Thoracic aorta (tissue), 2 donors: Measurements from ENCODE around the gene GIGYF2. TPM values are rescaled to one million over a fixed set of nuclear protein-coding genes. Genes with fewer than 3 reads are reported as not detected.

Source experiments
- ATAC-seq: fragments of 150-250 bp; one replicate; pipeline ENCODE4 v1.8.0; 2017; ENCODE audit warnings: low read depth; ENCODE audit not compliant: insufficient number of reproducible peaks, low FRiP score
- DNase-seq: peaks from one replicate; pipeline ENCODE4 v3.0.0-alpha.2; 2020; ENCODE audit warnings: low spot score
- H3K27ac ChIP-seq, 2 donors: fragments of 200-600 bp; sonication (generic); 1 replicate in 1 of 2; 2 replicates in 1 of 2; pipeline ENCODE4 v1.5.1; 2016; ENCODE audit warnings: mild to moderate bottlenecking in 2 of 2, moderate library complexity in 2 of 2
- H3K27me3 ChIP-seq: fragments of 200-600 bp; sonication (generic); replicated peaks from 2 replicates; pipeline ENCODE4 v1.6.0; 2016; ENCODE audit warnings: mild to moderate bottlenecking; ENCODE audit not compliant: insufficient read depth
- H3K36me3 ChIP-seq: fragments of 200-600 bp; sonication (generic); one replicate; pipeline ENCODE4 v1.5.1; 2016
- H3K4me1 ChIP-seq, 2 donors: fragments of 200-600 bp; sonication (generic); 1 replicate in 1 of 2; 2 replicates in 1 of 2; pipeline versions ENCODE4 v1.5.1 to v1.6.0; 2016; ENCODE audit warnings: low read depth in 2 of 2, mild to moderate bottlenecking in 1 of 2; ENCODE audit not compliant: control insufficient read depth in 1 of 2
- H3K4me3 ChIP-seq: fragments of 200-600 bp; sonication (generic); 2 replicates; pipeline ENCODE4 v1.5.1; 2016; ENCODE audit warnings: mild to moderate bottlenecking
- H3K9me3 ChIP-seq: fragments of 200-600 bp; sonication (generic); 2 replicates; pipeline ENCODE4 v1.5.1; 2016
- CTCF ChIP-seq: fragments of 200-600 bp; sonication (generic); IDR thresholded peaks from one replicate; pipeline ENCODE4 v1.5.1; 2019; ENCODE audit warnings: antibody characterized with exemption
- total RNA-seq, 2 donors: library from RNA; depleted of rRNA; stranded (reverse); fragments of >200 nt; gene quantifications; one replicate each; pipeline versions ENCODE4 v1.1.0 to v1.2.3, GENCODE V29; 2016

Gene GIGYF2
- total RNA-seq, 2 donors from 2014 or later, result 54.7 to 121 TPM

GRCh38 chr2:232787806-232788205 is 90.7 kb downstream of the GIGYF2 start:
- Histone ChIP-seq H3K4me1 (no peaks in the 10 kb centered on the region), H3K9me3 (no peaks in the 10 kb centered on the region), H3K4me3 (no peak overlapping the region), H3K36me3 (peaks cover 35% of the 10 kb centered on the region), H3K27ac (no peak overlapping the region), H3K27me3 (no peaks in the 10 kb centered on the region)
- no peak for ATAC-seq
- DNase-seq, result no peak
- no peak for TF ChIP-seq CTCF

- Histone ChIP-seq H3K4me3 (no peak overlapping the region), H3K27ac (no peak overlapping the region), H3K36me3 (peaks cover 41% of the 10 kb centered on the region), H3K27me3 (no peaks in the 10 kb centered on the region), H3K9me3 (no peaks in the 10 kb centered on the region), H3K4me1 (no peaks in the 10 kb centered on the region)
- DNase-seq (no peak), ATAC-seq (no peak)
- TF ChIP-seq CTCF, result no peak
Observed at GRCh38 chr2:232789082-232789481, 92.0 kb downstream of the GIGYF2 start.

GRCh38 chr2:232791518-232791917 is 94.4 kb downstream of the GIGYF2 start:
- no peak for DNase-seq
- TF ChIP-seq CTCF, result no peak
- no peaks in the 10 kb centered on the region for H3K9me3 ChIP-seq
- H3K27ac ChIP-seq, result no peak overlapping the region
- H3K4me1 ChIP-seq, result no peaks in the 10 kb centered on the region
- H3K4me3 ChIP-seq, result no peak overlapping the region
- no peaks in the 10 kb centered on the region for H3K27me3 ChIP-seq
- no peak for ATAC-seq
- peaks cover 46% of the 10 kb centered on the region for H3K36me3 ChIP-seq

DNA sequence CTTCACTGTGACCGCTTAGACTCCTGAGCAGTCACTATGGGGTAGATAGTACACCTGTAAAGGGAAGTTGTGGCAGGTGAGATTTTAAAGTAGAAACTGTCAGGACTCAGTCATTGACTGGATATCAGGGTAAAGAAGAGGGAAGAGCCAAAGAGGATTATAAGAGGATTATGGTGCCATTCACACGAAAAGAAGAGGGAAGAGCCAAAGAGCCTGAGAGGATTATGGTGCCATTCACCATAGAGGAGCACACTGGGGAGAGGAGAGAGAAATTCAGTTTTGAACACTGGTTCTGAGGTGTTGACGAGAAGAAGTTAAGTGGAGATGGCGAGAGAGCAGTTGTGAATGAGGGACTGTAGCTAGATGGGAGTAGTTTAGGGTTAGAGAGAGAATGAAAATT is 96.1 kb downstream of the GIGYF2 start:
- Histone ChIP-seq H3K36me3 (peaks cover 43% of the 10 kb centered on the region), H3K9me3 (no peaks in the 10 kb centered on the region)

DNA sequence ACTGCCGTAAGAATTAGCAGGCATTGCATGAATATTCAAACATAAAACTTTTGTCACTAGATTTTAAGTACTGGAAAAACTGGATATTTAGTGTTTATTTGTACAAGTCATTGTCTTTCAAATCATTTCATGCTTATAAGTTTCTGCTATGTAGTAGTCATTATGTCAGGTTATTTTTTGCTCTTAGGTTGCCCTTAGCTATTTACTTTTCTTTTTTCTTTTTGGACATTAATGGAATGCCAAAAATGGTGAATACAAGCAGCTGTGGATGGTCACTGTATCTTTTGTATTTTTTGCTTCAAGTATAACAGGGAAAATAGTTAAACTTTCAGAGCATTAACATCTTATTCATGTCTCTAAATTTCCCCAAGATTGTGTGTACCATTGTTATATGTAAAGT is 97.8 kb downstream of the GIGYF2 start:
- Histone ChIP-seq H3K4me3 (no peak overlapping the region), H3K9me3 (no peaks in the 10 kb centered on the region), H3K27ac (no peak overlapping the region), H3K4me1 (peaks cover 0 to 4% of the 10 kb centered on the region in 2 donors), H3K27me3 (no peaks in the 10 kb centered on the region), H3K36me3 (peaks cover 41% of the 10 kb centered on the region)
- DNase-seq, result no peak
- no peak for TF ChIP-seq CTCF
- ATAC-seq, result no peak

More for the DNA sequence above, 96.1 kb downstream of the GIGYF2 start:
- no peak overlapping the region for H3K4me3 ChIP-seq
- ATAC-seq (no peak), DNase-seq (no peak)
- TF ChIP-seq CTCF, result no peak
- H3K27me3 ChIP-seq, result no peaks in the 10 kb centered on the region
- H3K4me1 ChIP-seq, result no peaks in the 10 kb centered on the region
- H3K27ac ChIP-seq, result no peak overlapping the region
